Adipose tissue (tissue), 3 donors: Measurements from ENCODE around the gene REXO2. TPM values are rescaled to one million over a fixed set of nuclear protein-coding genes. Genes with fewer than 3 reads are reported as not detected.

Experiments
- H3K27ac ChIP-seq: one replicate; pipeline ENCODE4 v1.5.1; 2013; ENCODE audit warnings: low read depth, low read length
- polyA plus RNA-seq, 3 donors: library from polyadenylated mRNA; stranded (reverse); fragments of 200-250 nt; gene quantifications; one replicate each; pipeline ENCODE4 v1.2.3, GENCODE V29; 2013
- donor health status: healthy with polysubstance abuse.
- donor health status: Bipolar disorder and iron deficiency.
- donor health status: healthy.

The REXO2 gene
- polyA plus RNA-seq, 3 donors, result 38.3 to 142 (median 72.8) TPM

DNA sequence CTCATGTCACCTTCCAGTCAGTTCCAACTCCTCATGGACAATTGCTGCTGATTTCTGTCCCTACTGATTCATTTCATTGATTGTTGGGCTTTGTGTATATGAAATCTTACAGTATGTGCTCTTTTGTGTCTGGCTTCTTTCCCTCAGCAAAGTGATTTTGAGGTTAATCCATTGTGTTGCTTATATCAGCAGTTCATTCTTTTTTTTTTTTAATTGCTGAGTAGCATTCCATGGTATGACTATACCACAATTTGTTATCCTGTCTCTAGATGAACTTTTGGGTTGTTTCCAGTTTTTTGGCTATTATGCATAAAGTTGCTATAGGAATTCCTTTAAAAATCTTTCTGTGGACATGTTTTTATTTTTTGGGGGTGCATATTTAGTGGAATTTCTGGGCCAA, 60.5 kb downstream of the REXO2 start:
- no peak overlapping the region for H3K27ac ChIP-seq

Other genes with a start within 250 kb of the REXO2 start
- 1,000 to 10,000 TPM in 2 of 3 donors, 10 to 100 TPM in 1; 93.2 to 1,953 (median 1,163) TPM for gene NNMT, start 143.1 kb upstream of the REXO2 start, polyA plus RNA-seq
- 10 to 100 TPM in 1 of 3 donors, 1 to 10 TPM in 2; 6.4 to 10.1 (median 6.9) TPM for gene C11orf71, start 39.0 kb upstream of the REXO2 start, polyA plus RNA-seq
- 10 to 100 TPM; 11.8 to 25.2 (median 21.2) TPM for gene RBM7, start 38.8 kb upstream of the REXO2 start, polyA plus RNA-seq
- not detected for gene NXPE1, start 120.4 kb downstream of the REXO2 start, polyA plus RNA-seq
- under 1 TPM in 1 of 3 donors, not detected in 2; 0.34 TPM for gene NXPE4, start 156.3 kb downstream of the REXO2 start, polyA plus RNA-seq
- gene NXPE2, start 239.1 kb downstream of the REXO2 start, polyA plus RNA-seq, result under 1 TPM in 1 of 3 donors, not detected in 2; 0.04 TPM